HG03135 (cell line): ENCODE data around the gene HMOX1.
"Not testable (repeated sequence)": the region's sequence is repeated elsewhere in the genome, so short reads cannot be mapped to it uniquely, and the experiment has no call there.

Experiments used
- ATAC-seq: cut with Tn5 transposase; IDR thresholded peaks from one replicate; pipeline ENCODE4 v1.9.1; 2021; ENCODE audit warnings: mild to moderate bottlenecking, moderate library complexity; ENCODE audit not compliant: unreplicated experiment

HMOX1 gene

DNA sequence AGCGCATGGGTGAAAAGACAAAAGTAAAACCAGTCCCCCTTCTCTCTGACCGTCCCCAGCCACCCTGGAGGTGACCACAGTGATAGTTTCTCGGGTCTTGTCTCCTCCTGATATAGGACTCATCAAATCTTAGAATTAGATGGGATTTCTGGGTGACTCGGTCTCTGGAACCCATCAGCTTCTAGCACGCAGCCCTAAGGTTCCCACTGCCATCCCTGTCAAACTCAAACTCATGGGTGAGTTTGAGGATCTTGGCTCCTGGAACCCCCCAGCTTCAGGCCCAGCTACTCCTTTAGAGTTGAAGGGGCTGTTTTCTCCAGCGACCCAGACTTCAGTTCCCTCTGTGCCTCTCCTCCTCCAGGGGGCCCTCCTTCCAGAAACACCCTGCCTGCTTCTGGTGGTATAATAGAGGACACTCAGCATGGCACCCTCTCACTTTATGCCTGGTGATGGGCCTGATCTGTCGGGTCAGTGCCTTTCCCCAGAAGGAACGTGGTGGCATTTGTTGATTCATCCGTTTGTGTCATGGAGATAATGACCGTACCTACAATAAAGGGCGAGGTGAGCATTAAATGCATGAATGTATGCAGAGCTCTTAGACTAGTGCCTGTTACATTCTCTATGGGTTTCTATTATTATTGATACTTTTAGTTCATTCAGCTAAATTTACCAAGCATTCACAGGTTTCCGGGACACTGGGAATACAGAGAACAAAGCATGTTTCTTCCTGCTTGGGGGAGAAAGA is 50.8 kb downstream of the HMOX1 start:
- ATAC-seq = no peak

DNA sequence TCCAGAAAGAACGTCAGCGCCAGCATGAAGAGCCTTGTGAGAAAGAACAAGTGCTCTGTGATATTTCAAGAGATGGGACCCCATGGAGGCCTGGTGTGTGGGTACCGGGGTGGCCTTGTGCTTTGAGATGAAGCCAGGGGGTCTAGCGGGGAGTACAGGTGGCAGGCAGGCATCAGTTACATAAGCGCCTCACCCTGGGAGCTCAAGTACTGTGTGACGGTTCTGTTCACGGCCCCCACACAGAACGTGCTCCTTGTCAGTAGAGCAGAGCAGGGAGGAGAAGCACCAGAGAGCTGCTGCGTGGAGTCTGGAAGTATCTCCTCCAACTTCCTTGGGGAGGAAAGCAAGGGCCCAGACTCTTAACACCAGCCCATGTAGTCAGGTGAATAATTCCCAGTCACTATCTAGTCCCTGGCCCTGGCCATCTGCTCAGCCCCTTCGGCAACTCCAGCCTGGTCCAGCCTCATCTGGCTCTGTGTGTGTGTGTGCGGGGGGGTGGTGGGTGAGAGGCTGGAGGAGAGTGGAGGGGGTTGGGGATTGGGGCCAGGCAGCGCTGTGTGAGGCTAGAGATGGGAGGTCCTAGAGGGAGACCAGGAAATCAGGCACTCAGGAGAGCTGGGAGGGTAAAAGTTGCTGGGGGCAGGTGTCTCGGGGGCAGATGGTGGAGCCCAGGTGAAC is 51.5 kb downstream of the HMOX1 start:
- no peak for ATAC-seq

DNA sequence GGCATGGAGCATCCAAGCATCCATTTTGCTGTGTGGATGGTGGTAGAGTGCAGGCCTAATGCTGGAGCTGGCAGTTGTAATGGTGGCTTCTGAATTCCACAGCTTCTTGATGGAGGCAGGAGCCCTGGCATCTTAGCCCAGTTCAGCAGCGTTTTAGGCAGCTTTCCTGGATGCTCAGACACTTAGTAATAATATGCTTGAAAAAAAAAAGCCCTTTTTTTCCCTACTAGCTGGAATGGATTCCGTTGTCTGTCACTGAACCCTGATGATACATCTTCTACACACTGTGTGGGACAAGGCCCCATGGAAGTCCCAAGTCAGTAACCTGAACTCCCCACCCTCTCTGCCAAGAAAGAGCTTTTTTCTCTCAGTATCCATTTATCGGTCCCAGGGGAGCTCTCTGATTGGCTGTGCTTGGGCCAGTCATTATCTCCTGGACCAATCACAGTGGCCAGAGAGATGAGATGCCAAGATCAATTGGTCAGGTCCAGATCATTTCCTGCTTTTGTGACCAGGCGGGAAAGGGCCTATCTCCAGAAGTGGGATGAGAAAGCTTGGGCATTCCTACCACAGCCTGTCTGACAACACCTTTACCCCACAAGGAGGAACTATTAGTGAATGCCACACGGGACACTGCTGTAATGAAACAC is 53.3 kb downstream of the HMOX1 start:
- no peak for ATAC-seq

DNA sequence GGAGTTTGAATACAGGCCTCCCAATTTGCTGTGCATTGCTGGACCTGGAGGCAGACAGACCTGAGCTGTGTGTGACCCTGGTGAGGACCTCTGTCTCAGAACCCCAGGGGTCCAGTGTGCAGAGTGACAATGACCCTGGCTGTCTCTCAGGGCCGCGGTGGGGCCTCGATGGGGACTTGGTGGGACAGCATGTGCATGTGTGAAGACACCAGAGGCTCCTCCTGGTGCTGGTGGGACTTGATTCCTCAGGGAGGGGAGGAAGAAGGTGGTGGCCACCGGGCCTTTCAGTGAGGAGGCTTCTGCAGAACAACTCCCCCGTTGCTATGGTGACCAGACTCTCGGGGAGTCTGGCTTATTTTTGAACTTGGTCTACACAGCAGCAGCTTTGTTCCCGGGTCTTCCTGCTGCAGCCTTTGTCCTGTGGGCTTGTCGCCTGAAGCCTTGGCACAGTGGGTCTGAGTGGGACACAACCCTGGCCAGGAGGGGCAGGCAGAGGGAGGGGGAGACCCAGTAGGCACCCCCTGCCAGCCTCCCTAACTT is 54.4 kb downstream of the HMOX1 start:
- ATAC-seq = no peak

DNA sequence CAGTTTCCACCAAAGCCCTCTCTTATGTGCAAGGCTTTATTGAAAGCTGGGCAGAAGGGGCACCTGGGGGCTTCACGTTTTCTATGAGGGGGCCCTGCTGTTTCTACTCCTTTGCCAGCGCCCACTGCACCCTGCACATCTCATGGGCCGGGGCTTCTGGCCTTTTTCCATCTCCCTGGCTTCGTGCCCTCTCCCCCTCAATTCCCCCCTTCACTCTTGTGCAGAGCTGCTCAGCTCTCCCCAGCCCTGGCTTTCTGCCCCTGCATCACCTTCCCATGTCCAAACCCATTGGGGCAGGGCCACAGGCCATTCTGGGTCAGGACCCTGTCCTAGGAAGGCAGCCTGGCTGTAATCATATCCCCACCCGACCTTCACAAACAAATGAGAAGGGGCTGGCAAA is 55.5 kb downstream of the HMOX1 start:
- ATAC-seq = no peak

DNA sequence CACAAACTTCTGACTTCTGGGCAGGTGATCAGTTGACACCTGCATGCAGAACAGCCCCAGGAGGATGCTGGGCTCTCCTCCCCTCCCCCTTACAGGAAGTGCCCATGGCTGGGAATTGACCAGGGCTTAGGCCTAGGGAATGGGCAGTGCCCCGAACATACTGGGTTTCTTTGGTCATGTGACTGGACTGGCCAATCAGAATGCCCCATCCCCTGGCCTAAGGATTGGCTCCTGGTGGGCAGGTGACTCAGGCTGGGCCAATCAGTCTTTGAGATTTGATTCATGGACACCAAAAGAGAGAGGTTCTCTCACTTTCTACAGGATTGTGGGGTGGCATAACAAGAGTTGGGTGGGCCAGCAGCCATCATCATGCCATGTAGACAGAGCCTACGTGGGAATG is 56.2 kb downstream of the HMOX1 start:
- ATAC-seq = no peak

DNA sequence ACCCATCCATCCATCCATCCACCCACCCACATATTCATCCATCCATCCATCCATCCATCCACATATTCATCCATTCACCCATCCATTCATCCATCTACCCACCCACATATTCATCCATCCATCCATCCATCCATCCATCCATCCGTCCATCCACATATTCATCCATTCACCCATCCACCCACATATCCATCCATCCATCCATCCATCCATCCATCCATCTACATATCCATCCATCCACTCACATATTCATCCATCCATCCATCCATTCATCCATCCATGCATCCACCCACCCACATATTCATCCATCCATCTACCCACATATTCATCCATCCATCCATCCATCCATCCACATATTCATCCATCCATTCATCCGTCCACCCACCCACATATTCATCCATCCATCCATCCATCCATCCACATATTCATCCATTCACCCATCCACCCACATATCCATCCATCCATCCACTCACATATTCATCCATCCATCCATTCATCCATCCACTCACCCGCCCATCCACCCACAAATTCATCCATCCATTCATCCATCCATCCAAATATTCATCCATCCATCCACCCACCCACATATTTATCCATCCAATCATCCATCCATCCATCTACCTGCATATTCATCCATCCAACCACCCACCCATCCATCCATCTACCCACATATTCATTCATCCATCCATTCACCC is 57.9 kb downstream of the HMOX1 start:
- not testable (repeated sequence) for ATAC-seq

DNA sequence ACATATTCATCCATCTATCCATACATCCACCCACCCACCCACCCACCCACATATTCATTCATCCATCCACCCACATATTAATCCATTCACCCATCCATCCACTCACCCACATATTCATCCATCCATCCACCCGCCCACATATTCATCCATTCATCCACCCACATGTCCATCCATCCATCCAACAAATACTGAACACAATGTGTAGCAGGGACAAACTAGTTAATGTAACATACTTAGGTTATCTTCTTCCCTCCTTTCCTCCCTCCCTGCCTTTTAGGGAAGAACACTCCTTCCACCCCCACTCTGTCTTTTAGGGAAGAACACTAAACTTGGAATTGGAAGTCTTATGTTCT is 58.4 kb downstream of the HMOX1 start:
- no peak for ATAC-seq

DNA sequence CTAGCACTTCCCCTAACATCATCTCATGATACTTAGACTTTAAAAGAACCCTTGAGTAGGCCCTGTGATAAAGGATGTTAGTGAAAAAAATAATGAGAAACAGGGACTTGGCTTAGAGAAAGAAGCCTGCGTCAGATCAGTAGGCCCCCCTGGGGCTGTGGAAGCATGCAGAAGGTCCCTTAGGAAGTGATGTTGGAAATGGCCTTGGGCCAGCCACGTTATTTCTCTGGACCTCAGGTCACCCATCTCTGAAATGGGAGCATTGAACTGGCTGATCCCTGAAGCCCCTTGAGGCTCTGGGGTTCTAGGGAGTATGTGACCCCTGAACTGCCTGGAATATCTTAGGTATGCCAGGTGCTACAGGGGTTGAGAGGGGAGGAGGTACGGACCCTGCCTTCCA is 59.2 kb downstream of the HMOX1 start:
- no peak for ATAC-seq

DNA sequence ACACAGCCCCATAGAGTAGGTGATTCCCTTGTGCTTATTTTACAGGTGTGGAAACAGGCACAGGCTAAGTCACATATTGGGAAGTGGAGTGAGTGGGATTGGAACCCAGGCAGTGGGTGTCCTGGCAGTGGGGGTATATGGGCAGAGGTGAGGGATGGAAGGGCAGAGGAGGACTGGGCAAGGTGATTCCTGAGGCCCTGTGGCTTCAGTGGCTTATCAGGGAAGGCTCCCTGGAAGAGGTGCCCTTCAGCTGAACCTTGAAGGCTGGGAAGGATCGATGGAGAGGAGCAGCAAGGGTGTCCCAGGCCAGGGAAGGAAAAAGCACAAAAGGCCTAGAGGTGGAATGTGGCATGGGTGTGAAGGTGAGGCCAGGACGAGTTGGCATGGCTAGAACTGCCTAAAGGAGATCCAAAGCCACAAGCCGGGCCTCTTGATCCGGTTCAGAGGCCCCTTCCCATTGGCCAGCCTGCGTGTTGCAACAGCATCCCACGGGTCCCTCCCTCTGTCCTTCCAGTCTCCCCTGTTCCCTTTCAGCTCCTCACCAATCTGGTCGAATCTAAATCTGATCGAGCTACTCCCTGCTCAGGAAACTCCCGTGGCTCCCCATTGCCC is 60.7 kb downstream of the HMOX1 start:
- ATAC-seq = no peak

DNA sequence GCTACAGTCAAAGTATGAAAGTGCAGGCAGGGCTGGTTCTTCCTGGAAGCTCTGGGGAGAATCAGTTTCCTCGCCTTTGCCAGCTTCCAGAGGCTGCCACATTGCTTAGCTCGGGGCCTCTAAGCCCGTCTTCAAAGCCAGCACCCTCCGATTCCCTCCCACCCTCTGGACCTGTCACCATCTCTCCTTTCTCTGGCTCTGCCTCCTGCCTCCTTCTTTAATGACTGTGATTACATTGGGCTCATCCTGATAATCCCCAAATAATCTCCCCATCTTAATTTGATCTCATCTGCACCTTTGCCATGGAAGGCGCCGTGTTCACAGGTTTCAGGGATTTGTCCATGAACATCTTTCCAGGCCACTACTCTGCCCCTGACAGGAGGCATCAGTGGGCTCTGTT is 61.6 kb downstream of the HMOX1 start:
- ATAC-seq = no peak

DNA sequence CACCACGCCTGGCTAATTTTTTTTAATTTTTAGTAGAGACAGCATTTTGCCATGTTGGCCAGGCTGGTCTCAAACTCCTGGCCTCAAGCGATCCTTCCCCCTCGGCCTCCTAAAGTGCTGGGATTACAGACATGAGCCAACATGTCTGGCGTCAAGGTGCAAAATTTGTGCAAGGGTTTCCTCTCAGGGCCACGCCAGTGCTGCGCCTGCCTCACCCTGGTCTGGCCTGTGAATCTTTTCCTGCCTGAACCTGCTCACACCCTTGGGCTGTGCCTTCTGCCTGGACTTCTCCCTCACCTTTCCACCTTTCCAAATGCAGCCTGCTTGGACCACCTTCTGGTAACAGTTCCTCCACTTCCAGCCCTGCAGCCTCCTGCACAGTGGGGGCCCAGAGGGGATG is 62.4 kb downstream of the HMOX1 start:
- no peak for ATAC-seq
